ENCODE data around the gene CNKSR1.
A peak's percentile ranks its signal among the peaks of the same experiment; 100 is the strongest.

CNKSR1 gene, protein sequence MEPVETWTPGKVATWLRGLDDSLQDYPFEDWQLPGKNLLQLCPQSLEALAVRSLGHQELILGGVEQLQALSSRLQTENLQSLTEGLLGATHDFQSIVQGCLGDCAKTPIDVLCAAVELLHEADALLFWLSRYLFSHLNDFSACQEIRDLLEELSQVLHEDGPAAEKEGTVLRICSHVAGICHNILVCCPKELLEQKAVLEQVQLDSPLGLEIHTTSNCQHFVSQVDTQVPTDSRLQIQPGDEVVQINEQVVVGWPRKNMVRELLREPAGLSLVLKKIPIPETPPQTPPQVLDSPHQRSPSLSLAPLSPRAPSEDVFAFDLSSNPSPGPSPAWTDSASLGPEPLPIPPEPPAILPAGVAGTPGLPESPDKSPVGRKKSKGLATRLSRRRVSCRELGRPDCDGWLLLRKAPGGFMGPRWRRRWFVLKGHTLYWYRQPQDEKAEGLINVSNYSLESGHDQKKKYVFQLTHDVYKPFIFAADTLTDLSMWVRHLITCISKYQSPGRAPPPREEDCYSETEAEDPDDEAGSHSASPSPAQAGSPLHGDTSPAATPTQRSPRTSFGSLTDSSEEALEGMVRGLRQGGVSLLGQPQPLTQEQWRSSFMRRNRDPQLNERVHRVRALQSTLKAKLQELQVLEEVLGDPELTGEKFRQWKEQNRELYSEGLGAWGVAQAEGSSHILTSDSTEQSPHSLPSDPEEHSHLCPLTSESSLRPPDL

GRCh38 chr1:26177182-26177684, at the start of gene CNKSR1:
CNKSR1 (plus strand) TSS chr1:26177491; CDS start chr1:26177548, 57 bp downstream.
- no peak for DNase-seq

DNA sequence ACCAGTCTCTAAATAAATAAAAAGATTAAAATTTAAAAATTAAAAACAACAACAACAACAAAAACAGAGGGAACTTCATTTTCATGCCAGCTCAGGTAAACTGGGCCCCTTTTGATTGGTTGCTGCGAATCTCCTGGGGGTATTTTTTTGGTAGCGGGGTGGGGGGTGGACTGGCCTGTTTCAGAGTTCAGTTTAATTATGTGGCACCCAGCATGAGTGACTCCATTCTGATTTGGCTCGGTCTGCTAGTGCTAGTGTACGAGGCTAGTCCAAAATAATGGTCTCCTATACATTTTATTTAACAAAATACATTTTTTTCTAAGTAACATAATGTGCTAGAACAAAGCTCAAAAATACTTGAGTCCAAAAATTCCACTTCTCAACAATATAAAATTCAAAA, 47.5 kb upstream of the CNKSR1 start:
- DNase-seq = no peak

DNA sequence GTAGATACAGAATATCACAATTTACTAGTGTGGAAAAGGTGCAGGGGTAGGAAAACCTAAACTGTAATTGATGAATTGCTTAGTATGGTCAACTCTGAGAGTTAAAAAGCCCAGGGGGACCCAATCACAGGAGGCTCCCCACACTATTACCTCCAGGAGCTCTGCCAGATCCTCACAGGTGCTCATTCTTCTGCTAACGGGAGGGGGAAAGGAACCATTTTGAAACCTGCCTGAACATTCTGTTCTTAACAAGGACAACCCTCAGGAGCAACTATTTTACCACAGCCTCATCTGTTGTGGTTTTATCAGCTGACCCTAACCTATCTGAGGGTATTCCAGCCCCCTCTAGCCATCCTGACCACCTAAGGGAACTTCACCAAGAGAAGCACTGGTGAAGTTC, 46.6 kb upstream of the CNKSR1 start:
- no peak for DNase-seq

DNA sequence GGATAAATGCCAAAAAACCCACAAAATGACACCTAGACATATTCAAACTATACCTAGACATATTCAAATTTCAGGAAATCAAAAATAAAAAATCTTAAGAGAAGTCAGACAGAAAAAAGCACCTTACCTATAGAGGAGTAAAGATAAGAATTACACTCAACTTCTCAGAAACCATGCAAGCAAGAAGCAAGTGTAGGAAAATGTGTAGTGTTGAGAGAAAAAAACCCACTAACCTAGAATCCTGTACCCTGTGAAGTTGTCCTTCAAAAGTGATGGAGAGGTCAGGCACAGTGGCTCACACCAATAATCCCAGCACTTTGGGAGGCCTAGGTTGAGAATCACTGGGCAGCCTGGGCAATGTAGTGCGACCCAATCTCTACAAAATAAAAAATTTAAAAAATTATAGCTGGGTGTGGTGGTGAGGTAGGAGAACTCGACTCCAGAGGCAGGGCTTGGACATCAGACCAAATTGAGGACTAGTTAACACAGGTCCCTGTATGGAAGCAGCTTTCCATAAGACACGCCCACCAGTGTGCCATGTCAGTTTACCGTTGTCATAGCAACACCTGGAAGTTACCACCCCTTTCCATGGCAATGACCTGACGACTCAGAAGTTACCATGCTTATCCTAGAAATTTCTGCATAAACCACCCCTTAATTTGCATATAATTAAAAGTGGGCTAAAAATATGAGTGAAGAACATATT, 45.0 kb upstream of the CNKSR1 start:
- DNase-seq = no peak

GRCh38 chr1:26132834-26133167, 44.5 kb upstream of the CNKSR1 start:
- DNase-seq = no peak

DNA sequence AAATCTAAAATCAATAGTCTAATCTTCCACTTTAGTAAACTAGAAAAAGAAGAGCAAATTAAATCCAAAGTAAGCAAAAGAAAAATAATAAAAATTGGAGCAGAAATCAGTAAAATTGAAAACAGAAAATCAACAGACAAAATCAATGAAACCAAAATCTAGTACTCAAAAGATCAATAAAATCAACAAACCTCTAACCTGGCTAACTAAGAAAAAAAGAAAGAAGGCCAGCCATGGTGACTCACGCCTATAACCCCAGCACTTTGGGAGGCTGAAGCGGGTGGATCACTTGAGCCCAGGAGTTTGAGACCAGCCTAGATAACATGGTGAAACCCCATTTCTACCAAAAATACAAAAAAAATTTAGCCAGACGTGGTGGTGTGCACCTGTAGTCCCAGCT, 42.8 kb upstream of the CNKSR1 start:
- DNase-seq = no peak

- DNase-seq = no peak
These were observed 38.2 kb upstream of the CNKSR1 start for GRCh38 chr1:26138974-26139558.

DNA sequence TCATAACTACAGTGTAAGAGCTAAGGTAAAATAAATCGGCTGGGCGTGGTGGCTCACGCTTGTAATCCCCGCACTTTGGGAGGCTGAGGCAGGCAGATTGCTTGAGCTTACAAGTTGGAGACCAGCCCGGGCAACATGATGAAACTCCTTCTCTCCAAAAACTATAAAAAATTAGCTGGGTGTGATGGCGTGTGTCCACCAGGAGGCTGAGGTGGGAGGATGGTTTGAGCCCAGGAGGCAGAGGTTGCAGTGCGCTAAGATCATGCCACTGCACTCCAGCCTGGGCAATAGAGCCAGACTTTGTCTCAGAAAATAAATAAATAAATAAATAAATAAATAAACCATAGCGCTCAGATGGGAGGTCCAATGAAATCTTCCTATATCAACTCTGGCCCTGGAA, 35.1 kb upstream of the CNKSR1 start:
- no peak for DNase-seq

- peak; percentile 60 for DNase-seq
These were observed 32.0 kb upstream of the CNKSR1 start for GRCh38 chr1:26145041-26145959.

- DNase-seq = no peak
These were observed 31.4 kb upstream of the CNKSR1 start for GRCh38 chr1:26145960-26146294.

GRCh38 chr1:26148887-26149286, 28.4 kb upstream of the CNKSR1 start:
- no peak for DNase-seq

DNA sequence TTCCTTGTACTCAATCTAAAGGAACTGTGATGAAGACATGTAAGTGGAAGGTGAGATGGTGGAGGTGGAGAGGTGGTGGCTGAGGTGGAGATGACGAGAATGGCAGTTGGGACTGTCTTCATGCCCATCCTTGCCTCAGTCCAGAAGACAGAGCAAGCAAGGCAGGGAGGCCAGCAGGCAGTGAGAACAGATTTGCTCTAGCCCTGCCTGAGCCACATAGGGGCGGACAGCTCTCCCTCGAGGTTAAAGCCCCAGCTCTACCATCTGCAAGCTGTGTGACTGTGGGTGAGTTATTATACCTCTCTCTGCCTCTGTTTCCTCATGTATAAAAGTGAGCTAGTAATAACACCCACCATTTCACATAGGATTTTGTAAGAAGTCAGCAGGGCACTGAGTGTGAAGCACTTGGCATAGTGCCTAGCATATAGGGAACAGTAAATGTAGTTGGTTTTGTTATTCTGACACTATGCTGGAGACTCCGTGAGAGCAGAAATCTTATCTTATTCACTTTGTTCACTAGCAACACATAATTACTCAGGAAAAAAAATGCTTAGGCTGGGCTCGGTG, 23.2 kb upstream of the CNKSR1 start:
- DNase-seq = no peak

- no peak for DNase-seq
These were observed 22.5 kb upstream of the CNKSR1 start for GRCh38 chr1:26154750-26155149.

DNA sequence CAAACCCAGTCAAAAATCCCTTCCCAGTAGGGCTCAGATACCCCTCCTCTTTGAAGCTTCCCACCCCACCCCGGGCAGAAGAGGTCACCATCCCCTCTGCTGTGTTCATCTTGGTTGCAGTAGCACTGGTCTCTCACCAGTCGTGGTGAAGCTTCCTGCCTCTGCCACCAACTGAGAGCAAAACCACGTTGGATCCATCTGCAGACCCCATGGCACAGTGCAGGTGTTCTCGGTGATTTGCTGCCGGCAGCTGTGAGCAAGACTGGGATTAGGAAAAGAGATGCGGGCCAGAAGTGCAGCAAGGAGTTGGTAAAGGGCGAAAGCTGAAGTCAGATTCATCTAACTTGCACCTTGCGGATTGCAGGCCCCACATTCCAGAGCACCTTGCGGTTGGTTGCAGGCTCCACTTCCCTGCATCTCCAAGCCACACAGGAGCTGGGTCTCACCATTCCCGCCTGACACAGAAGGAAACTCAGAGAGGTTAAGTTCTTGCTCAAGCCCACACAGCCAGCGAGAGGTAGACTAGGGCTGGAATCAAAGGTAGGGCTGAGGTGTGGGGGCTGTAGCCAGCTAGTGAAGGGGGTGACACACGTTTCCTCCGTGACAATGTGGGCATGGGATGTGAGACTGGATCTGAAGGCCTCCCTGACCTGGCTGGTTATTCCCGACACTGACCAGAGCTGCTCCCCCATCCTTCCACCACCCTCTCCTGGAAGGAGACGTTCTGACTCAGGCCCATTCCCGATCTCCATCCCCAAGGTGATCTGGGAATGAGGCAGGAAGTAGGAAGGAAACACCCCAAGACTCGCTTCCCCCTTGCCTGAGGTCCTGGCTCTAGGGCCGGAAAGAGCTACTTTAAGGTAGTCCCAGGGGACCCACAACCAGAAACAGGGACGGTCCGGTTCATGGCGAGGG, 21.7 kb upstream of the CNKSR1 start:
- no peak for DNase-seq

DNA sequence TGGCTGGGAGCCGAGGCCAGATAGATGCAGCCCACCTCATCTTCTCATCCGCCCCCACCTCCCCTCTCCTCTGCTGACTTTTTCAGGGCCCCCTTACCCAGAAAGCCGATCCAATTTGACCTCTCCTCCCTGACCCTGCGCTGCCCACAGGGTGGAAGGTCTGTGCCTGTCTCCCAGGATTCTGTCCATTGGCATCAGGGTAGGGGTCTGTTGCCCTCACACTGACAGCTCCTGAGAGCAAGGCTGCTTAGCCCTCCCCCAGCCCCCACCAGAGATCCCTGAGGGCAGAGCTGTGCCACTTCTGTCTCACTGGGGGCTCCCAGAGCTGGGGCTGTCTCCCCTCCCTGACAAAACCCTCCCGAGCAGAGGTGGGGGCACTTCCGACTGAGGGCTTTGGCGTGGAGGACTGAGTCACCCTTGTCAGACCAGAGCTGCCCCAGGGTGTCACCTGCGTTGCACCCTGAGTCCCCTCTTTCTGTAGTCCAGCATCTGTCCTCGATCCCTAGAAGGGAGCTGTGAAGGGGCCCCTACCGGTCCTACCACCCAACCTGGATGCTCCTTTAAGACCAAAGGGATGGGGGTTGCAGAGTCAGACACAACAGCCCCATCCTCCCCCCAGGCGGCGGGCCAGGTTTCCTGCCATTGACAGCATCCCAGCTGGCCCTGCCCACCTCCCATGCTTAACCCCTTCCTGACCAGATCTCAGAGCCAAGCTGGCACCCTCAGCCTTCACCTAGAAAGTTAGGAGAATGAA, 20.8 kb upstream of the CNKSR1 start:
- DNase-seq = no peak

GRCh38 chr1:26158271-26158907, 18.9 kb upstream of the CNKSR1 start:
- DNase-seq = no peak

- no peak for DNase-seq
These were observed 18.2 kb upstream of the CNKSR1 start, which contains the start of gene FAM110D for GRCh38 chr1:26158908-26159742. FAM110D (plus strand) TSS chr1:26159079; CDS start chr1:26161292, 2,213 bp downstream.

DNA sequence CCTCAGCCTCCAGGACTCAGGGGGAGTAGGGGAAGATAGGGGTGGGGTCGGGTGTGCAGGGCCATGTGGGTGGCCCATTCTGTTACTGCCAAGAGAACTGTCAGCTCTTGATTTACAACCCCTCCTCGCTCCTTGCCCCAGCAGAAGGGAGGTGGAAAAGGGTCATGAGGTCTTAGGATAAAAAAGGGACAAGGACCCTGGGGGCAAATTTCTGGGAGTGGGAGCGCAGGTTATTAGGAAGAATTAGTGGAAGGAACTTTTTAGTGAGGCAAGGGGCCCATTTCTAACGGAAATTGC, 17.6 kb upstream of the CNKSR1 start:
- no peak for DNase-seq
